HG03064 (cell line): ENCODE data around the gene CAPZA1.
A peak's percentile ranks its signal among the peaks of the same experiment; 100 is the strongest.

Experiments used
- ATAC-seq: cut with Tn5 transposase; IDR thresholded peaks from one replicate; pipeline ENCODE4 v1.9.1; 2021; ENCODE audit warnings: low read depth; ENCODE audit not compliant: unreplicated experiment

The CAPZA1 gene

DNA sequence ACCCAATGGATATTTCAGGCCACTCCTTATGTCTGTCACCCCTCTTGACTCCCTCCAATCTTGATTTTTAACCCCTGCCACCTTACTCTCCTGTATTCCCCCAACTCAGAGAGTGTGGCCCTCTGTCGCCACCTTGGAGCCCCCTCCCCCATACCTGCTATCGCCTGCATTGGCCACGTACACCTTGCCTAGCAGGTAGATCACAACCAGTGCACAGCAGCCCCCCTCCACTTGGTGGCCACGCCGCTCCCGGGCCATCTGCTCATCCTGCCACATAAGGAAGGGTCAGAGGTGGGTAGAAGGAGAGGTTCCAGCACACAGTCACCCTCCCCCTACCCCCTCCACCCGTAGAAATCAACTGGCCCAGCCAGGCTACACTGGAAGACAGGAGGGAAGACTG is 92.6 kb downstream of the CAPZA1 start:
- ATAC-seq = no peak

DNA sequence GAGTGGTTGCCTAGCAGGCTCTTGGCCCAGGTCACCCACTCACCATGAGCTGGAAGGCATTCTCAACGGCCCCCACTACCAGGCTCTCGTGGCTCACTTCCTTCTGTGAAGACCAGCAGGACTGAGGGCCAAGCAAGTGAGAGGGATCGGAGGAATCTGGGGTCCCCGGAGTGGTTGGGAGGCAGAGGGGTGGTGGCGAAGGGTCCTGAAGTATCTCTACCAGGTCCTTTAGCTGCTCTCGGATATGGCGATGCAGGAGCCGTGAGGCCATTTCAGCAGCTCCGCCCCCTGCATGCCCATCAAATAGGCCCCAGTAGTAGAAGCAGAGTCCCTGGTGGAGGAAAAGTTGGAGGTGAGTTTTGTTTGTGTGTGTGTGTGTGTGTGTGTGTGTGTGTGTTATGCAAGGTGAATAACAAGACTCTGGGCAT is 93.1 kb downstream of the CAPZA1 start:
- ATAC-seq = no peak

DNA sequence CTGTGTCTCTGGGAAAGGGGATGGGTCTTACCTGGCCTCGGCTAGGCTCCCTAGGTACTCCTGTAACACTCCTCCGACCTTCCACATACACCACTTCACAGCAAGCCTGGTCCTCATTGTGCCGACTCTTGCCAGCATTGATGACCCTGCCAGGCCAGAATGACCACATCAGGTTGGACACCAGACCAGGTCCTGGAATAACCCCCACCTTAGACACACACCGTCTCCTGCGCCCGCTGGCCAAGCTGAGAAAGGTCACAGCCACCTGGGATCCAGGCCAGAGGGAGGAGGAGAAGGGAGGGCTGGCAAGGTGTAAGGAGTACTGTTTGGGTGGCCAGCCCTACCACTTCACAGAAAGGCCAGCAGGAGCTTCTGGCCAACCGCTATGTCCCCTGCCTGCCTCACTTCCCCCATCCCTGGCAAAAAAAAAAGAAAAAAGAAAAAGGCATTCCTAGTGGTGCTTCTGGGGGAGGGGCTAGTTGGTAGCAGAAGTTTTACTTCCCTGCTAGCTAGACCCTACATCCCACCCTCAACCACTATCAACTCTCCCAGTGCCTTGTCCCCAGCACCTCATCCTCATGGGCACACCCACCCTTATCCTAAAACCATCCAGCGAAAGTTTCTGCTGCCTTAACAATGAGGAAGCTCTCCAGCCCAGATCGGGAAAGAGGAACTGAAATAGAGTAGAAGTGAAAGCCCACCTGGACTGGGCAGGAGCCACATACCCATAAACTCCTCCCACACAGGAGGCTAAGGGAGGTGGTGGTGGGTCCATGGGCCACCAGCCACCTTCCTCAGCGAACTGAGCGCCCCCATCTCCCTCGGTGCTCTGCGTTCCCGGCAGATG is 94.1 kb downstream of the CAPZA1 start:
- ATAC-seq = no peak

DNA sequence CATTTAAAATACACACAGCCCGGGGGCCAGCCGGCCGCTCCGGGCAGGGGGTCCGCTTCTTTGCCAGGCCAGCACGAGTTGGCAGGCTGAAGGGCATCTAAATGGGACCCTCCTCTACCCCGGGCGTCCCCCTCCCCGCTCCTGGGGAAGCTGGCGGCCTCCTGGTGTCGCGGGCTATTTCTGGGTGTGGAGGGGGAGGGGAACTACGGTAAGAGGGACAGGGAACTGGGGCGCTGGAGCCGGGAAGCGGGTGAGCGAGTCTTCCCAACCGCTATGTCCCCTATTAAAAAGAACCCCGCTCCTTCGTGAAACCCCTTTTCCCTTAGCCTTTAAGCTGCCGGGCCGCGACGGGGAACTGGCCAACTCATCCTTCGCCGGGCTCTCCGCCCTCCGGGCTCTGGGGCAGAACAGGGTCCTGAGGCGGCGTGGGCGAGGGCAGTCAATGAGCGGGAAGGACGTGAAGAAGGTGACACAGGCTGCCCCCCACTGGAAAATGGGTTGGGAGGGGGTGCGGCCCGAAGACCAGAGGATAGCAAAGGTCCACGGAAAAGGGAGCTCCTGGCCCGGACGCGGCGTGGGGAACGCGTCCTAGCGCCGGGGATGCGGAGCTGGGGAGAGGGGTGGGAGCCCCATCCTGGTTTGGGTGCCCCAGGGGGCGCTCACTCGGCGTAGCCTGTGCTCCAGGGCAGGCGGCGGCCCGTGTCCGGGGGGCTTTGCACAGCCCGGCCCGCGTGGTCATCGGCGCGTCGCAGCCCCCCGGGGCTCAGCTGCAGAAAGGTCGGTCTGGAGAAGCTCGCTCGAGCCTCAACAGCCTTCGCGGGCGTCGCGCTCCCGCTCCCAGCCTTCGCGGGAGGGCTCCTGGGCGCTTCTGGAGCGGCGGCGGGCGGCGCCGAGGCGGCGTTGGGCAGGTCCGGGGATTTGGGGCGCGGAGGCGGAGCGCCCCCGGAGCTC is 95.0 kb downstream of the CAPZA1 start:
- ATAC-seq = peak; percentile 1

DNA sequence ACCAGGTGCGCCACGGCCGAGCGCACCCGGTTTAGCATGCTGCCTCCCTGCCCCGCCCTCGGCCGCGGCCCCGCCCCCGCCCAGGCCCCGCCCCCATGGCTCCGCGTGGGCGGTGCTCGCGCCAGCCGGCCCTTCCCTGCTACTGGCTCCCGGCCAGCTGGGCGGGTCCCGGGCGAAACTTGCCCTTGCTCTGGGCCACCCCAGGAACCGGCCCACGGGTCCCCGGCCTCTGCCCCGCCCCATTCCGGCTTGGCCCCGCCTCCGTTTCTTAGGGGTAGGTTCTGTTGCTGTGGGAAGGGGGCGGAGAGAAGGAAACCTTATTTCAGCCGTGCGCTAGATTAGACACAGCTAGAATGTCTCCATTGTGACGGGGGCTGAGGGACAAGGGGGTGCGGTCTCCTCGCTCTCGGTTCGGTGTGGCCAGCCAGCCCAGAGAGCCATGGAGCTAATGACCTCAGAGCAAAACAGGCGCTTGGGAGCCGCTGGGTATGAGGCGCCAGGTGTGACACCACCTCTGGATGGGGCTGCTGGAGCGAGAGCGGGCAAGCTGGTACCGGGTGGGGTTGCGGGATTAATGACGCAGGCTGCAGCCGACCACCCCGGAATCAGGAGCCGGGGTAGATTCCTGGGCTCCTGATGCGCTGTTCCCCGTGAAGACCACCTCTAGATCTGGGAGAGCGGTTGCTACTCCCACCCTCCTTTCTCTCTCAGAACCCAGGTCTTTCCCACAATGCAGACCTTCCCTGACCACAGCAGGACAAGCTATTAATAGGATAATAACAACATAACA is 95.8 kb downstream of the CAPZA1 start, which contains the start of gene PPM1J:
TSS of gene PPM1J (minus strand) at position 69 of the 790 bp plus-strand sequence. CDS start at position 38, 31 bp downstream.
- peak; percentile 64 for ATAC-seq

DNA sequence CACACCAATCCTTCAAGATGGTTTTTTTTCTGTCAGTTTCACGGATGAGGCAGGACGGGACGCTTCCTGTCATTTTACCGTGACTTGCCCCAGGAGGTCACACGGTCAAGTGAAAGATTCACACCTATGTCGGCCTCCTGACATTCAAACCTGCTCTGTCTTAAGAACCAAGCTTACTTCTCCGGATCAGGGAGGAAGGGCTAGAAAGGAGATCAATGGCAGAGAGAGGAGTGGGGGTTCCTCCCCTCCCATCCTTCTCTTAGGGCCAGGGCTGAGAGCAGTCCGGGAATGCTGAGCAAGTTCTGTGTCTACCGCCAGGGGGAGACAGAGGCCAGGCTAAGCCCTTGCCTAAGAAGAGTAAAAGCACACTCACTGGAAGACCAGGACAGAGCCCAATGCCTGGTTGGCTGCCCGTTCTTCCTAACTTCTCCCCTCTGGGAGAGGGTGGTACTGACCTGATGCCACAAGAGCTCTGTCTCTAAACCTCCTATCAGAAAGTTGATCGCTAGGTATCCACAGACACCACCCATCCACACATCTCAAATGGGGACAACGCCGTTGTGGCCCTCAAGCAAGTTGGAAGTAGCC is 96.6 kb downstream of the CAPZA1 start:
- ATAC-seq = no peak

DNA sequence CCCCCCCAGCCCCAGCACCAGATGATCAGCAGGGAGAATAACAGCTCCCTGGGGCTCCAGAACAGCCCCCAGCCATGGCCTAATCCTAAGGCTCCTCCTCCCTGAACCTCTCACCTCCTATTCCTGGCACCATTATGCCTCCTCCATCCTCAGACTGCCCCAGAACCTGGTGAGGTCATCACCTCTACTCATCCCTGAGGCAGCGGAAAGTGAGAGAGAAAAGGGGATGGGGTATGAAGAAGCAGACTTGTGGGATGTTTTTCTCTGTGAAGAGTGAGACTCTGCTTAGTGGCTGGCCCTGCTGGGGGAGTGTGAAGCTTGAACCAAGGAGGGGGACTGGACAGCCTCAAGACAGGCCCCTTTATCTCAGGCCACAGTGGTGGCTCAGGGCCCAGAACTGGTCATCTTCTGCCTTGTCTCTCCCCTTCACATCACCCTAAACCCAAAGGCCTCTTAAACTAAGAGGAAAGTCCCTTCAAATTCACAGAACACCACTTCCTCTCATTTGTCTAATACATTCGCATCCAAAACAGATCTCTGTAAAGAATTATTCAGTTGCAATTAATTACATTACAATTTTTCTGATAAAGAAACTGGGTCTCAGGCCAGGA is 97.7 kb downstream of the CAPZA1 start:
- no peak for ATAC-seq

DNA sequence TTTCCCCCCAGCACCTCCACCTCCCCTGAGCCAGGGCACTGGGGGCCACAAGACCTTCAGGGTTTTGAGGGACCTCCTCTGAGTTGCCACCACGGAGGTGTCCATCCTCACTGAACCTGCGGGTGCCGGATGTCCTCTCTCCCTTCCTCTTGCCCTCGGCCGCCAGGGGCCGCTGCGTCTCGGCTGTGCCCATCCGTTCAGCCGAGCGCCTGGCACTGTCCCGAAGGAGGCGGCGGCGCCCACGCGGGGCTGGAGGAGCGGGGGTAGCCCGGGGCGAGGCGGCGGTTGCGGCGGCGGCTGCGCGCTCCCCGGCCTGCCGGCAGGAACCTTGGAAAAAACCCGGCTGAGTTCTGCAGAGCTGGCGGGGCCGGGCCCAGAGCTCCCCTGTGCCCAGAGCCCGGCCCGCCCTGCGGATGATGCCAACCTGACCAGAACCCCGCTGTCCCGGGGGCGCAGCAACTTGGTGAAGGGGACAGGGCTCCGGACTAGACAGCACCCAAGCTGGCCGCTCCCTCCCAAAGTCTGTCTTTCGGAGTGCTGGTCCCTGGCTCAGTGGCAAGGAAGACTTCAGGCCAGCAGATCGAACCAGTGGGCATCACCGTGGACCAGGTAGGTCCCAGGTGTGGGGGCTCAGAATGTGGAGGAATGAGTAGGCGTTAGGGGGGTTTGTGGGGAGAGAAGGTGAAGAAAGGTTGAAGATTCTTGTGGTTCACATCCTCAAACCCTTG is 99.2 kb downstream of the CAPZA1 start:
- ATAC-seq = no peak

DNA sequence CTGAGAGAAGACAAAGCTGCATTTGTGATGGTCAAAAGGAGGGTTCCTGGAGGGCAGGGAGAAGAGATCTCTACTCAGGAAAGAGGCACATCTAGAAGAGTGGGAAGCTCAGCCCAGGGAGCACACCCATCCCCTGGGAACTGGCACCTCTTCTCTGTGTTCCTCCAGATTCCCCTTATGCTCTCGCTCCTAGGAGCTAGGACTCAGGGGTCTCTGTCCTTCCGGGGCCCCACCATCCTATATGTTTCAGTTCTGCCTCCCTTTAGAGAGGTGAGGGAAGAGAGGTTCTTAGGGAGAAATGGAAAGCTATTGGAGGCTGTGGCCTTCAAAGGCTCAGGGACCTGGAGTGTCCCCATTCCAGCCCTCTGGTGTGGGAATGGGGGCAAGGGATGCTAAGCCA is 100.1 kb downstream of the CAPZA1 start:
- ATAC-seq = no peak

DNA sequence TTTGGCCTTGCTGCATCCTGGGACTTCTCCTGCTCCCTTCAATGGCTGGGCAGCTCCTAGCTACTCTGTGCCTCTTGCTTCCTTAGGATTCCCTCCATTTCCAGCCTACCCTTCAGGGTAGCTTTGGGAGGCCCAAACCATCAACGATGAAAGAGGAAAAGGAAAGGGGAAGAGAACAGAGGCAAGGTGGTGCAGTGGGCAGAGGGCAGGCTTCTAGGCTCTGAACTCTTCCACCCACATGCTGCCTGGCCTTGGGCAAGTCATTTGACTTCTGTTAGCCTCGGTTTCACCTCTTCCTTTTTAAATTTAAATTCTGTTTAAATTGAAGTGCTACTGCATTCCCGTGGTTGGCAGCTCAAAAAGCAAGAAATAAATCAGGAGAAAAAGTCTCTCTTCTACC is 101.2 kb downstream of the CAPZA1 start:
- ATAC-seq = no peak
